Measurements from ENCODE around the gene ACTR2. TPM values are rescaled to one million over a fixed set of nuclear protein-coding genes. Genes with fewer than 3 reads are reported as not detected.

Gene ACTR2
- total RNA-seq, 1 donor from 2014 or later: 70.0 TPM

DNA sequence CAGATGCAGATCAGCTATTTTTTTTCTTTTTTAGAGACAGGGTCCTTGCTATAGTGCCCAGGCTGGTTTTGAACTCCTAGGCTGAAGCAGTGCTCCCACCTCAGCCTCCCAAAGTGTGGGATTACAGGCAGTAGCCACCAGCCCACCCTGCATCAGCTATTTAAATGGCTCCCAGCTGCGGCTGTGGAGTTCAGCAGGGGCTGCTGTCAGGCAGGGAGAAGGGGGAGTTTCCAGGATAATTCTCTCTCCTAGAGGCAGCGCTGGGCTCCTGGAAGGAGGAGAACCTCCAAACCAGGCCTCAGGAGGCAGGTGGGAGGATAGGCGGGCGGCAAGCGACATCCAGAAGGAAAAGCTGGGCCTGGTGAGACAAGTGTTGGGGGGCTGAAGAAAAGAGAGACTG lies 65.7 kb downstream of the ACTR2 start:
- TF ChIP-seq POLR2A (IDR thresholded peaks at IDR 0.05): no peak
- no peak for TF ChIP-seq POLR2AphosphoS5 (IDR thresholded peaks at IDR 0.05; ENCODE audit: insufficient read depth in 1 of 2, low read depth in 1 of 2)
- no peak for TF ChIP-seq CTCF (IDR thresholded peaks at IDR 0.05)
- intact Hi-C loops (cut with DNase I): no loop called here
- no peaks in the 10 kb centered on the region for H3K9me3 ChIP-seq

GRCh38 chr2:65294136-65294535 lies 66.5 kb downstream of the ACTR2 start:
- TF ChIP-seq CTCF (IDR thresholded peaks at IDR 0.05) (no peak), POLR2AphosphoS5 (IDR thresholded peaks at IDR 0.05; ENCODE audit: insufficient read depth in 1 of 2, low read depth in 1 of 2) (no peak), POLR2A (IDR thresholded peaks at IDR 0.05) (no peak)
- intact Hi-C loops (cut with DNase I): no loop called here
- Histone ChIP-seq H3K4me3 (no peak overlapping the region), H3K4me1 (peaks cover 21% of the 10 kb centered on the region), H3K9me3 (no peaks in the 10 kb centered on the region), H3K27ac (no peak overlapping the region), H3K36me3 (no peaks in the 10 kb centered on the region), H3K27me3 (no peaks in the 10 kb centered on the region)
- DNase-seq (ENCODE audit: extremely low spot score in 2 of 2): no peak

More for the DNA sequence above, 65.7 kb downstream of the ACTR2 start:
- H3K27me3 ChIP-seq: no peaks in the 10 kb centered on the region
- no peak for DNase-seq (ENCODE audit: extremely low spot score in 2 of 2)
- no peaks in the 10 kb centered on the region for H3K36me3 ChIP-seq
- H3K4me3 ChIP-seq: no peak overlapping the region
- H3K4me1 ChIP-seq: peaks cover 18% of the 10 kb centered on the region
- H3K27ac ChIP-seq: no peak overlapping the region

- Histone ChIP-seq H3K4me3 (no peak overlapping the region), H3K27ac (no peak overlapping the region), H3K4me1 (peaks cover 27% of the 10 kb centered on the region), H3K27me3 (no peaks in the 10 kb centered on the region), H3K9me3 (no peaks in the 10 kb centered on the region), H3K36me3 (no peaks in the 10 kb centered on the region)
- no peak for DNase-seq (ENCODE audit: extremely low spot score in 2 of 2)
- TF ChIP-seq POLR2A (IDR thresholded peaks at IDR 0.05): no peak
- no peak for TF ChIP-seq POLR2AphosphoS5 (IDR thresholded peaks at IDR 0.05; ENCODE audit: insufficient read depth in 1 of 2, low read depth in 1 of 2)
- no peak for TF ChIP-seq CTCF (IDR thresholded peaks at IDR 0.05)
- intact Hi-C loops (cut with DNase I): no loop called here
These were observed 67.1 kb downstream of the ACTR2 start for GRCh38 chr2:65294701-65295100.

DNA sequence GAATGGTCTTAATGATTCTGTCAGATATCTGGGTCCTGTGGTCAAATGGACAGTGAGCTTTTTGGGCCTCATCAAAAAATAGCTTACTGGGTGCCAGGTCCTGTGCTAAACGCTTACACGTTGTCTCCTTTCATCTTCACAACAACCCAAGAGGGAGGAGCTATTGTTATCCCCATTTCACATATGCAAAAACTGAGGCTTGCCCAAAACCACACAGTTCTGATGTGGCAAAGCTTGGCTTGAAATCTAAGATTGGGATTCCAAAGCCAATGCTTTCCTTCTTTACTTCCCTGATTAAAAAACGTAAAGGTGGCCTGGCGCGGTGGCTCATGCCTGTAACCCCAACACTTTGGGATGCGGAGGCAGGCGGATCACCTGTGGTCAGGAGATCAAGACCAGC lies 69.3 kb downstream of the ACTR2 start:
- no peaks in the 10 kb centered on the region for H3K27me3 ChIP-seq
- no peak overlapping the region for H3K4me3 ChIP-seq
- no peaks in the 10 kb centered on the region for H3K9me3 ChIP-seq
- no peak for TF ChIP-seq POLR2AphosphoS5 (IDR thresholded peaks at IDR 0.05; ENCODE audit: insufficient read depth in 1 of 2, low read depth in 1 of 2)
- no peak for TF ChIP-seq CTCF (IDR thresholded peaks at IDR 0.05)
- TF ChIP-seq POLR2A (IDR thresholded peaks at IDR 0.05): no peak
- intact Hi-C loops (cut with DNase I): no loop called here
- no peaks in the 10 kb centered on the region for H3K36me3 ChIP-seq
- DNase-seq (ENCODE audit: extremely low spot score in 2 of 2): no peak
- no peak overlapping the region for H3K27ac ChIP-seq
- H3K4me1 ChIP-seq: peaks cover 47% of the 10 kb centered on the region

GRCh38 chr2:65297544-65297943 lies 69.9 kb downstream of the ACTR2 start:
- no peaks in the 10 kb centered on the region for H3K36me3 ChIP-seq
- no peak for DNase-seq (ENCODE audit: extremely low spot score in 2 of 2)
- H3K27me3 ChIP-seq: no peaks in the 10 kb centered on the region
- TF ChIP-seq POLR2AphosphoS5 (IDR thresholded peaks at IDR 0.05; ENCODE audit: insufficient read depth in 1 of 2, low read depth in 1 of 2) (no peak), POLR2A (IDR thresholded peaks at IDR 0.05) (no peak), CTCF (IDR thresholded peaks at IDR 0.05) (no peak)
- H3K9me3 ChIP-seq: no peaks in the 10 kb centered on the region
- H3K27ac ChIP-seq: no peak overlapping the region
- peaks cover 47% of the 10 kb centered on the region for H3K4me1 ChIP-seq
- no peak overlapping the region for H3K4me3 ChIP-seq
- intact Hi-C loops (cut with DNase I): no loop called here
